Upper lobe of left lung (tissue), 4 donors: ENCODE measurements around the gene ANKRD36C.
"Not testable (repeated sequence)": the region's sequence is repeated elsewhere in the genome, so short reads cannot be mapped to it uniquely, and the experiment has no call there.

Source experiments
- POLR2A ChIP-seq, 4 donors: fragments of 450-650 bp; IDR thresholded peaks; one replicate each; pipeline ENCODE4 v1.5.1; 2016 to 2017; ENCODE audit warnings: antibody characterized with exemption in 4 of 4, mild to moderate bottlenecking in 2 of 4
- POLR2AphosphoS5 ChIP-seq, 2 donors: sonication (generic); formaldehyde crosslinking; IDR thresholded peaks; one replicate each; pipeline ENCODE4 v1.5.1; 2017; ENCODE audit warnings: antibody characterized with exemption in 2 of 2
- TF ChIP-seq, protein P1 (sequence below), 6 experiments: fragments of 450-650 bp in 4 of 6; fragments of 200-600 bp in 2 of 6; sonication (generic) in 2 of 6; IDR thresholded peaks; one replicate each; pipeline ENCODE4 v1.5.1; 2016 to 2019; ENCODE audit warnings: antibody characterized with exemption in 6 of 6

GRCh38 chr2:96008051-96008450, 16.4 kb upstream of the ANKRD36C start:
- TF ChIP-seq, protein P1, sequence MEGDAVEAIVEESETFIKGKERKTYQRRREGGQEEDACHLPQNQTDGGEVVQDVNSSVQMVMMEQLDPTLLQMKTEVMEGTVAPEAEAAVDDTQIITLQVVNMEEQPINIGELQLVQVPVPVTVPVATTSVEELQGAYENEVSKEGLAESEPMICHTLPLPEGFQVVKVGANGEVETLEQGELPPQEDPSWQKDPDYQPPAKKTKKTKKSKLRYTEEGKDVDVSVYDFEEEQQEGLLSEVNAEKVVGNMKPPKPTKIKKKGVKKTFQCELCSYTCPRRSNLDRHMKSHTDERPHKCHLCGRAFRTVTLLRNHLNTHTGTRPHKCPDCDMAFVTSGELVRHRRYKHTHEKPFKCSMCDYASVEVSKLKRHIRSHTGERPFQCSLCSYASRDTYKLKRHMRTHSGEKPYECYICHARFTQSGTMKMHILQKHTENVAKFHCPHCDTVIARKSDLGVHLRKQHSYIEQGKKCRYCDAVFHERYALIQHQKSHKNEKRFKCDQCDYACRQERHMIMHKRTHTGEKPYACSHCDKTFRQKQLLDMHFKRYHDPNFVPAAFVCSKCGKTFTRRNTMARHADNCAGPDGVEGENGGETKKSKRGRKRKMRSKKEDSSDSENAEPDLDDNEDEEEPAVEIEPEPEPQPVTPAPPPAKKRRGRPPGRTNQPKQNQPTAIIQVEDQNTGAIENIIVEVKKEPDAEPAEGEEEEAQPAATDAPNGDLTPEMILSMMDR (IDR thresholded peaks at IDR 0.05) = not testable (repeated sequence)
- TF ChIP-seq POLR2A, POLR2AphosphoS5 (IDR thresholded peaks at IDR 0.05): not testable (repeated sequence)
